Occipital lobe (tissue), 2 donors: ENCODE measurements around the gene RALBP1. TPM values are rescaled to one million over a fixed set of nuclear protein-coding genes. Genes with fewer than 3 reads are reported as not detected.
"Not testable (repeated sequence)": the region's sequence is repeated elsewhere in the genome, so short reads cannot be mapped to it uniquely, and the experiment has no call there.

Experiments
- DNase-seq: peaks from one replicate; lab custom pipeline; 2025; lab: John Stamatoyannopoulos, UW
- total RNA-seq: library from RNA; depleted of rRNA; stranded (reverse); fragments of >200 nt; gene quantifications from one replicate; pipeline ENCODE4 v1.2.3, GENCODE V29; 2014

The RALBP1 gene
- 34.0 TPM for total RNA-seq

- peak; percentile 99 for DNase-seq
Observed at GRCh38 chr18:9474983-9475642, at the start of gene RALBP1. Gene RALBP1, plus strand, starts transcription at chr18:9475513. Its CDS starts 37,533 bp downstream, at chr18:9513046.

GRCh38 chr18:9426753-9427152, 48.6 kb upstream of the RALBP1 start:
- DNase-seq: no peak

GRCh38 chr18:9428301-9428706, 47.0 kb upstream of the RALBP1 start:
- no peak for DNase-seq

- DNase-seq: no peak
Observed at GRCh38 chr18:9428862-9429661, 46.3 kb upstream of the RALBP1 start.

- DNase-seq: no peak
Observed at GRCh38 chr18:9429662-9429993, 45.7 kb upstream of the RALBP1 start.

- DNase-seq: not testable (repeated sequence)
Observed at GRCh38 chr18:9430315-9430714, 45.0 kb upstream of the RALBP1 start.

- no peak for DNase-seq
Observed at GRCh38 chr18:9431296-9431695, 44.0 kb upstream of the RALBP1 start.

- DNase-seq: not testable (repeated sequence)
Observed at GRCh38 chr18:9433122-9433521, 42.2 kb upstream of the RALBP1 start.

- no peak for DNase-seq
Observed at GRCh38 chr18:9433671-9434121, 41.6 kb upstream of the RALBP1 start.

- DNase-seq: no peak
Observed at GRCh38 chr18:9434122-9434701, 41.1 kb upstream of the RALBP1 start.

- no peak for DNase-seq
Observed at GRCh38 chr18:9435041-9435440, 40.3 kb upstream of the RALBP1 start.

- DNase-seq: no peak
Observed at GRCh38 chr18:9436206-9436929, 38.9 kb upstream of the RALBP1 start.

GRCh38 chr18:9437021-9437437, 38.3 kb upstream of the RALBP1 start:
- DNase-seq: no peak

- no peak for DNase-seq
Observed at GRCh38 chr18:9437672-9438071, 37.6 kb upstream of the RALBP1 start.

GRCh38 chr18:9441061-9441460, 34.3 kb upstream of the RALBP1 start:
- DNase-seq: no peak

GRCh38 chr18:9444549-9444948, 30.8 kb upstream of the RALBP1 start:
- DNase-seq: no peak

- no peak for DNase-seq
Observed at GRCh38 chr18:9446839-9447238, 28.5 kb upstream of the RALBP1 start.

GRCh38 chr18:9447334-9447733, 28.0 kb upstream of the RALBP1 start:
- DNase-seq: no peak

GRCh38 chr18:9449600-9450414, 25.5 kb upstream of the RALBP1 start:
- no peak for DNase-seq

GRCh38 chr18:9450920-9451319, 24.4 kb upstream of the RALBP1 start:
- DNase-seq: not testable (repeated sequence)

GRCh38 chr18:9453283-9453682, 22.0 kb upstream of the RALBP1 start:
- DNase-seq: no peak
